HepG2 (cell line): Measurements from ENCODE around the gene PFKFB2. TPM values are rescaled to one million over a fixed set of nuclear protein-coding genes. Genes with fewer than 3 reads are reported as not detected.

Source experiments
- ATAC-seq: fragments of 200-7000 bp; cut with Tn5 transposase; 3 replicates; pipeline ENCODE4 v1.9.1; 2020; ENCODE audit warnings: mild to moderate bottlenecking, moderate library complexity
- BruUV-seq: library from RNA; stranded (reverse); fragments of 400-500 nt; replicated peaks from 2 replicates; lab custom pipeline; 2021; lab: Mats Ljungman, UMichigan
- CTCF ChIA-PET: fragments of 300-600 bp; formaldehyde crosslinking; extraction: SDS; loops from one replicate; lab custom pipeline; 2021; ENCODE audit warnings: low total read pairs, inconsistent platforms, low intra/inter-chr PET ratio; lab: Yijun Ruan, JAX
- POLR2A ChIA-PET: fragments of 350-600 bp; sonication (Branson Sonifier 250); formaldehyde crosslinking; loops from one replicate; lab custom pipeline; 2020; ENCODE audit warnings: antibody characterized with exemption, inconsistent platforms; lab: Yijun Ruan, JAX
- DNase-seq: peaks from one replicate; pipeline ENCODE4 v3.0.0-alpha.2; 2015; ENCODE audit warnings: low spot score
- FAIRE-seq: peaks from 3 replicates; lab custom pipeline; 2011; peaks lifted over from hg19 to GRCh38; lab: Jason Lieb, UNC
- H2AFZ ChIP-seq: one replicate; pipeline ENCODE4 v1.6.1; 2011; ENCODE audit warnings: low read length, inconsistent platforms
- H3K27ac ChIP-seq: fragments of 300-600 bp; 3 replicates; pipeline ENCODE4 v1.8.0; 2011; ENCODE audit warnings: mixed run types, mild to moderate bottlenecking, mixed read lengths, low read length, inconsistent platforms; ENCODE audit not compliant: insufficient read depth; ENCODE audit errors: extremely low read length
- H3K27me3 ChIP-seq, 2 experiments: fragments of 200-600 bp in 1 of 2; 2 replicates in 1 of 2; 3 replicates in 1 of 2; pipeline versions ENCODE4 v1.6.0 to v1.8.0; 2011; ENCODE audit warnings: low read length in 2 of 2, mild to moderate bottlenecking in 2 of 2, moderate library complexity in 2 of 2, inconsistent platforms in 1 of 2; ENCODE audit not compliant: insufficient read depth in 2 of 2, control insufficient read depth in 1 of 2
- H3K36me3 ChIP-seq, 2 experiments: fragments of 200-600 bp in 1 of 2; replicated peaks in 1 of 2; 2 replicates in 1 of 2; 3 replicates in 1 of 2; pipeline versions ENCODE4 v1.5.1 to v1.8.0; 2011; ENCODE audit warnings: low read length in 2 of 2, inconsistent platforms in 1 of 2; ENCODE audit not compliant: insufficient read depth in 2 of 2, control insufficient read depth in 1 of 2
- H3K4me1 ChIP-seq: 2 replicates; pipeline ENCODE4 v1.5.1; 2012; ENCODE audit warnings: low read length, inconsistent platforms; ENCODE audit not compliant: insufficient read depth
- H3K4me2 ChIP-seq: 2 replicates; pipeline ENCODE4 v1.6.0; 2011; ENCODE audit warnings: low read depth, low read length, inconsistent platforms
- H3K4me3 ChIP-seq, 3 experiments: fragments of 200-600 bp in 1 of 3; sonication (generic), shearing (Covaris generic) in 1 of 3; replicated peaks in 1 of 3; 2 replicates each; pipeline ENCODE4 v1.5.1; 2011 to 2016; ENCODE audit warnings: low read length in 3 of 3, inconsistent platforms in 2 of 3, low read depth in 2 of 3, mild to moderate bottlenecking in 2 of 3, control low read depth in 1 of 3, mixed read lengths in 1 of 3; ENCODE audit not compliant: insufficient read depth in 1 of 3
- H3K79me2 ChIP-seq: one replicate; pipeline ENCODE4 v1.6.1; 2011; ENCODE audit warnings: low read length, inconsistent platforms; ENCODE audit not compliant: insufficient read depth
- H3K9ac ChIP-seq: 2 replicates; pipeline ENCODE4 v1.6.0; 2011; ENCODE audit warnings: mild to moderate bottlenecking, low read depth, low read length, inconsistent platforms; ENCODE audit not compliant: insufficient read depth
- H3K9me3 ChIP-seq: 2 replicates; pipeline ENCODE4 v1.5.1; 2012; ENCODE audit warnings: mild to moderate bottlenecking, low read length
- H4K20me1 ChIP-seq: 2 replicates; pipeline ENCODE4 v1.6.0; 2011; ENCODE audit warnings: inconsistent platforms, mild to moderate bottlenecking, low read length, moderate library complexity; ENCODE audit not compliant: insufficient read depth
- HMG20B ChIP-seq: conservative IDR thresholded peaks from 2 replicates; pipeline ENCODE4 v1.6.1; 2016; ENCODE audit warnings: missing genetic modification reagents, missing compliant biosample characterization
- ZMYM2 ChIP-seq: sonication (generic); formaldehyde crosslinking; IDR thresholded peaks from 2 replicates; pipeline ENCODE4 v1.8.0; 2022; ENCODE audit warnings: mild to moderate bottlenecking, missing genetic modification reagents
- ZNF3 ChIP-seq: IDR thresholded peaks from 2 replicates; pipeline ENCODE4 v1.7.0; 2017; ENCODE audit warnings: inconsistent platforms
- WGBS: methylation state at CpG from one replicate; pipeline ENCODE4 v1.1.6; 2017; ENCODE audit warnings: low lambda C conversion rate; 5-methylcytosine and 5-hydroxymethylcytosine counted together
- in situ Hi-C: cut with HindIII; loops from 2 replicates; pipeline ENCODE4 v1.10.0; 2017; ENCODE audit warnings: low pct_unique_long_range_greater_than_20kb; ENCODE audit not compliant: extremely low pct_ligation_motif_present
- intact Hi-C: fragments of 100-400 bp; cut with micrococcal nuclease; formaldehyde crosslinking; loops from one replicate; pipeline ENCODE4 v1.10.0; 2022; ENCODE audit not compliant: unreplicated experiment
- polyA plus RNA-seq, 8 experiments: library from polyadenylated mRNA; depleted of rRNA in 3 of 8; stranded (reverse) in 7 of 8; unstranded in 1 of 8; fragments of >200 nt; fragmentation: Illumina TruSeq in 4 of 8; extraction: Trizol in 4 of 8; gene quantifications; 2 replicates each; pipeline versions ENCODE4 v1.2.1 to v1.2.3, GENCODE V29; 2011 to 2016; ENCODE audit warnings: low read depth in 4 of 8, missing spikeins in 1 of 8, mixed read lengths in 1 of 8; ENCODE audit not compliant: insufficient read depth in 1 of 8
- total RNA-seq, 5 experiments: library from RNA; depleted of rRNA; stranded (reverse); fragments of >200 nt; fragmentation: Illumina TruSeq; extraction: Trizol; gene quantifications; 2 replicates each; pipeline ENCODE4 v1.2.3, GENCODE V29; 2016; ENCODE audit warnings: low read depth in 1 of 5
- TF ChIP-seq, protein P1 (sequence below): sonication (generic); formaldehyde crosslinking; conservative IDR thresholded peaks from 2 replicates; pipeline ENCODE4 v1.8.0; 2022; ENCODE audit warnings: low read depth, missing genetic modification reagents
- TF ChIP-seq, protein P2 (sequence below): sonication (generic); formaldehyde crosslinking; IDR thresholded peaks from 2 replicates; pipeline ENCODE4 v1.4.0; 2020; ENCODE audit warnings: missing genetic modification reagents
- TF ChIP-seq, protein P3 (sequence below): sonication (generic); formaldehyde crosslinking; IDR thresholded peaks from 2 replicates; pipeline ENCODE4 v1.4.0; 2020; ENCODE audit warnings: missing genetic modification reagents, borderline replicate concordance

The PFKFB2 gene
- total and polyA plus RNA-seq, 2 of the 13 experiments (the other 11 are each of a cell fraction or from before 2014, with no cell fraction given) = 4.6 to 10.6 TPM

DNA sequence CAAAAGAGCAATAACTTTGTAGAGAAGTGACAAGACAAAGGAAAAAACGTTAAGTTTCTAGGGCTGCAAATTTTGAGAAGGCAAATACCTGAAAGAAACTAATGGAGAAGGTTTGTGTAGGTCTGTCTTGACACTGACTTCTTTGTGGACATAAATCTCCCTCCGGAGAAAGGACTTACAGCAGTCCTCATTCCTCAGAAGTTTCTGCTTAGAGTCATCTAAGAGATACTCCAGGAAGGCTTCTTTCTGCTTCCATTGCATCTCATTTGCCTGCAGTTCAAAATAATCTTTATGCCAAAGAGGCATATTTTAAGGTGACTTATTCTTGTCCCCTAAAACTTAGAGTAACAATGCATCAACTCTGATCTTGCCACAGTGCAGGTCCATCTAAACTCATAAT lies 31.2 kb downstream of the PFKFB2 start:
- Histone ChIP-seq H3K4me1 (peaks cover 53% of the 10 kb centered on the region), H3K27me3 (no peaks in the 10 kb centered on the region)
- no peak for DNase-seq
- in situ Hi-C loops (no loop called here), intact Hi-C loops (loop anchor here (1.0 kb wide), 2 partner anchors 321 to 415 kb away; no protein-coding TSS in a partner anchor)
- POLR2A ChIA-PET = interaction anchor here (1.3 kb wide), 1 partner anchor 31 kb away, joined by 12 read pairs; the partner anchor contains the start of gene PFKFB2
- no TSS peak for BruUV-seq
- TF ChIP-seq HMG20B (no peak), ZNF3 (CRISPR knock-in tag) (no peak), ZMYM2 (CRISPR knock-in tag) (no peak)
- TF ChIP-seq, protein P1, sequence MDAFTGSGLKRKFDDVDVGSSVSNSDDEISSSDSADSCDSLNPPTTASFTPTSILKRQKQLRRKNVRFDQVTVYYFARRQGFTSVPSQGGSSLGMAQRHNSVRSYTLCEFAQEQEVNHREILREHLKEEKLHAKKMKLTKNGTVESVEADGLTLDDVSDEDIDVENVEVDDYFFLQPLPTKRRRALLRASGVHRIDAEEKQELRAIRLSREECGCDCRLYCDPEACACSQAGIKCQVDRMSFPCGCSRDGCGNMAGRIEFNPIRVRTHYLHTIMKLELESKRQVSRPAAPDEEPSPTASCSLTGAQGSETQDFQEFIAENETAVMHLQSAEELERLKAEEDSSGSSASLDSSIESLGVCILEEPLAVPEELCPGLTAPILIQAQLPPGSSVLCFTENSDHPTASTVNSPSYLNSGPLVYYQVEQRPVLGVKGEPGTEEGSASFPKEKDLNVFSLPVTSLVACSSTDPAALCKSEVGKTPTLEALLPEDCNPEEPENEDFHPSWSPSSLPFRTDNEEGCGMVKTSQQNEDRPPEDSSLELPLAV (CRISPR knock-in tag) = no peak
- TF ChIP-seq, protein P2, sequence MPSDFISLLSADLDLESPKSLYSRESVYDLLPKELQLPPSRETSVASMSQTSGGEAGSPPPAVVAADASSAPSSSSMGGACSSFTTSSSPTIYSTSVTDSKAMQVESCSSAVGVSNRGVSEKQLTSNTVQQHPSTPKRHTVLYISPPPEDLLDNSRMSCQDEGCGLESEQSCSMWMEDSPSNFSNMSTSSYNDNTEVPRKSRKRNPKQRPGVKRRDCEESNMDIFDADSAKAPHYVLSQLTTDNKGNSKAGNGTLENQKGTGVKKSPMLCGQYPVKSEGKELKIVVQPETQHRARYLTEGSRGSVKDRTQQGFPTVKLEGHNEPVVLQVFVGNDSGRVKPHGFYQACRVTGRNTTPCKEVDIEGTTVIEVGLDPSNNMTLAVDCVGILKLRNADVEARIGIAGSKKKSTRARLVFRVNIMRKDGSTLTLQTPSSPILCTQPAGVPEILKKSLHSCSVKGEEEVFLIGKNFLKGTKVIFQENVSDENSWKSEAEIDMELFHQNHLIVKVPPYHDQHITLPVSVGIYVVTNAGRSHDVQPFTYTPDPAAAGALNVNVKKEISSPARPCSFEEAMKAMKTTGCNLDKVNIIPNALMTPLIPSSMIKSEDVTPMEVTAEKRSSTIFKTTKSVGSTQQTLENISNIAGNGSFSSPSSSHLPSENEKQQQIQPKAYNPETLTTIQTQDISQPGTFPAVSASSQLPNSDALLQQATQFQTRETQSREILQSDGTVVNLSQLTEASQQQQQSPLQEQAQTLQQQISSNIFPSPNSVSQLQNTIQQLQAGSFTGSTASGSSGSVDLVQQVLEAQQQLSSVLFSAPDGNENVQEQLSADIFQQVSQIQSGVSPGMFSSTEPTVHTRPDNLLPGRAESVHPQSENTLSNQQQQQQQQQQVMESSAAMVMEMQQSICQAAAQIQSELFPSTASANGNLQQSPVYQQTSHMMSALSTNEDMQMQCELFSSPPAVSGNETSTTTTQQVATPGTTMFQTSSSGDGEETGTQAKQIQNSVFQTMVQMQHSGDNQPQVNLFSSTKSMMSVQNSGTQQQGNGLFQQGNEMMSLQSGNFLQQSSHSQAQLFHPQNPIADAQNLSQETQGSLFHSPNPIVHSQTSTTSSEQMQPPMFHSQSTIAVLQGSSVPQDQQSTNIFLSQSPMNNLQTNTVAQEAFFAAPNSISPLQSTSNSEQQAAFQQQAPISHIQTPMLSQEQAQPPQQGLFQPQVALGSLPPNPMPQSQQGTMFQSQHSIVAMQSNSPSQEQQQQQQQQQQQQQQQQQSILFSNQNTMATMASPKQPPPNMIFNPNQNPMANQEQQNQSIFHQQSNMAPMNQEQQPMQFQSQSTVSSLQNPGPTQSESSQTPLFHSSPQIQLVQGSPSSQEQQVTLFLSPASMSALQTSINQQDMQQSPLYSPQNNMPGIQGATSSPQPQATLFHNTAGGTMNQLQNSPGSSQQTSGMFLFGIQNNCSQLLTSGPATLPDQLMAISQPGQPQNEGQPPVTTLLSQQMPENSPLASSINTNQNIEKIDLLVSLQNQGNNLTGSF = no peak
- TF ChIP-seq, protein P3, sequence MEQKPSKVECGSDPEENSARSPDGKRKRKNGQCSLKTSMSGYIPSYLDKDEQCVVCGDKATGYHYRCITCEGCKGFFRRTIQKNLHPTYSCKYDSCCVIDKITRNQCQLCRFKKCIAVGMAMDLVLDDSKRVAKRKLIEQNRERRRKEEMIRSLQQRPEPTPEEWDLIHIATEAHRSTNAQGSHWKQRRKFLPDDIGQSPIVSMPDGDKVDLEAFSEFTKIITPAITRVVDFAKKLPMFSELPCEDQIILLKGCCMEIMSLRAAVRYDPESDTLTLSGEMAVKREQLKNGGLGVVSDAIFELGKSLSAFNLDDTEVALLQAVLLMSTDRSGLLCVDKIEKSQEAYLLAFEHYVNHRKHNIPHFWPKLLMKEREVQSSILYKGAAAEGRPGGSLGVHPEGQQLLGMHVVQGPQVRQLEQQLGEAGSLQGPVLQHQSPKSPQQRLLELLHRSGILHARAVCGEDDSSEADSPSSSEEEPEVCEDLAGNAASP (CRISPR knock-in tag) = no peak
- TF ChIP-seq, all 625 proteins: peak for 0
- Histone ChIP-seq H3K27ac (no peak overlapping the region), H3K9me3 (no peaks in the 10 kb centered on the region), H3K79me2 (no peaks in the 10 kb centered on the region), H2AFZ (peak overlapping the region; percentile 18), H3K36me3 (no peaks in the 10 kb centered on the region), H3K4me2 (peak overlapping the region; percentile 62; the same call in 1 of the 2 replicates), H3K4me3 (no peak overlapping the region), H3K9ac (no peak overlapping the region), H4K20me1 (no peaks in the 10 kb centered on the region)
- WGBS = 49% methylated on average over 2 of the region's 2 CpGs
- ATAC-seq (no peak), FAIRE-seq (no peak)
- CTCF ChIA-PET = interaction anchor here (0.8 to 4.6 kb wide), 3 partner anchors 238 to 415 kb away, joined by 3 to 26 read pairs (median 13); partner anchors contain the start of gene CD55
